NCI-H187 (cell line): ENCODE results near the gene ABCB9.

Experiments used
- DNase-seq, 2 experiments: peaks; one replicate each; lab custom pipeline; 2025; lab: John Stamatoyannopoulos, UW

Gene ABCB9

DNA sequence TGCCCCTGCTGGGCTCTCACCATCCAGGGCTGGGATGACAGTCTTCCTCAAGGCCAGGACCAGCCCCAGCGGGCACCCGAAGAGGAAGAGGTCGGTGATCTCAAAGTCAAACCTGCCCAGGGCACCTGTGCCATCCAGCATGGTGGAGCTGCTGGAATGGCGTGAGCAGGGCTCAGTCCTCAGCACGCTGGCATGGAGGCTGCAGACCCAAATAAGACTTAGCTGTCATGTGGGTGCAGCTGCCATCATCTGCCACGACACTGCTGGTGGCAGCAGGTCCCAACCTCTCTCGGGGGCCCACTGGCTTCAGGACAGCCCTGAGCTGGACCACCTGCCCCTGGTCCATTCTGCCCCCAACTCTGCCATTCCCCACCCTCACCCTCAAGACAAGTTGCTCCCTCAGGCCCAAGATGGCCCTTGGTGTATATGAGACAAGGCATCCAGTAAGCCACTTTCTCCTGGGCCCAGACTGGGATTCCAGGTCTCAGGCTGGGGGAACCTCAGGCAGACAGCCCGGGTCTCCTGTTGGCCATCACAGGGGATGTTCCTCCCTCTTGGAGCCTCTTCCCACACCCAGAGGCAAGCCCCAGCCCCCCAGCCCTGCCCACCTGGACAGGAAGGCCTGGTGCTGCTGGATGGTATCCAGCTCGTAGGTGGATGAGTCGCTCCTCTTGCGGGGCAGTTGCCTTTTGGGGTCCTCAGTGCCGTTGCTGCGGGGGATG, 28.7 kb upstream of the ABCB9 start:
- no peak for DNase-seq

DNA sequence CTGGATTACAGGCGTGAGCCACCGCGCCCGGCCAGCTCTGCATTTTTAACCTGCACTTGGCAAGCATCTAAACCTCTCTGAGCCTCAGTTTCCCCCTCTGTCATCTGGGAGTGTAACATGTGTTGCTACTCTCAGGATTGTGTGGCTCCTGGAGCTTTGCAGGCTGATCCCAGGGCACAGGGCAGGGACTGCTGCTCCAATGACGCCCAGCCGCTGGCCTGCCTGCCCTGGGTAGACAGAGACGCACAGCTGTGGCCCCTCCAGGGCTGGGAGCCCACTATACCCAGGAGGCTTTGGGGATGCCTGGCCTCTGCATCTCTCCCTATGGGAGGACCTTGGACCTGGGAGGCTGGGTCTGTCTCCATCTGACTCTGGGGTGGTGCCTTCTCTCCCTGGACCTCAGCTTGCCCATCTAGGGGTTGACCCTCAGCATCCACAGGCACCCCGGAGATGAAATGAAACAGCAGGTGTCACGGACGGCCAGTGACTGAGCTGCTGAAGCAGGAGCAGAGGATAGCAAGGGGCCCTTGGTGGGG, 27.9 kb upstream of the ABCB9 start:
- DNase-seq, result no peak

DNA sequence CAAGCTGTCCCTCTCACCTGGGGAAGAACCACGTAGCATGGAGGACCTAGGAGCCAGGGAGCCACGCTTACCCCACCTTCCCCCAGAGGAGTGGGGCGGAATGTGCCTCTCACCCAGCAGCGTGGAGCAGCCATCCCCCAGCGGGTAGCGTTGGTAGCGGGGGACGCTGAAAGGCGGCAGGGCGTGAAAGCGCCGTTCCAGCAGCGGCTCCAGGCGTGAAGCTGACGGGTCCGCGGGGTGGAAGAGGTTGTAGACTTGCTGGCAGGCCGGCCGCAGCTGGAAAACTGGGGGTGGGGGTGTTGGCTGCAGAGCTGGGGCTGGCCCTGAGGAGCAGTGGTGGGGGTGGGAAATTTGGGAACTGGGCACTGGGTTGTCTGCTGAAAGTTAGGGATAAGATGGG, 26.1 kb upstream of the ABCB9 start:
- no peak for DNase-seq

DNA sequence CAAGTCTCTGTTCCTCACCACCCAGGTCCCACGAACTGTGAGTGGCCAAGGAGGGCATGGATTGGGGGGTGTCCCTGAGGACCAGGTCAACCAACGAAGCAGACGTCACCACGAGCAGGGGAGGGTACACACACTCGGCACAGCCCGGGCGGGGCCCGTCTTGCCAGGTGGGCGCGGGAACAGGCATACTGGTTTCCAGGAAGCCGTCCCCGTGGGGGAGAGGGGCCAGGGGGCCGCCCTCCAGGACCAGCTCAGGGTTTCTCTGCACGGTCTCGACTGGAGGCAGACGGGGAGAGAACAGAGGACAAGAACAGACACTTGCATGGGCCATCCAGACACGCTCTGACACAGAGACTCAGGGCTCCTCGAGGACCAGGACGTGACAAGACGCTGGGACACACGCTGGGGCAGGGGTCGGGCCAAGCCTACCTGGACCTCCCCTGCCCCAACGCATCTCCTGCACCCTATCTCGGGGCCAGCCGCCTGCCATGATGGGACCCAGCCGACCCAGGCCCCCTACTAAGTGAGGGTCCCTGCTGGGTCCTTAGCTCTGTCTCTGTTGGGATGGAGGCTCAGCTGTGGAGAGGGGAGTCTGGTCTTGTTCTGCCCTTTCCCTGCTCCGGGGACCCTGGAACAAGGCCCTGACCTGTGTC, 25.5 kb upstream of the ABCB9 start:
- no peak for DNase-seq

DNA sequence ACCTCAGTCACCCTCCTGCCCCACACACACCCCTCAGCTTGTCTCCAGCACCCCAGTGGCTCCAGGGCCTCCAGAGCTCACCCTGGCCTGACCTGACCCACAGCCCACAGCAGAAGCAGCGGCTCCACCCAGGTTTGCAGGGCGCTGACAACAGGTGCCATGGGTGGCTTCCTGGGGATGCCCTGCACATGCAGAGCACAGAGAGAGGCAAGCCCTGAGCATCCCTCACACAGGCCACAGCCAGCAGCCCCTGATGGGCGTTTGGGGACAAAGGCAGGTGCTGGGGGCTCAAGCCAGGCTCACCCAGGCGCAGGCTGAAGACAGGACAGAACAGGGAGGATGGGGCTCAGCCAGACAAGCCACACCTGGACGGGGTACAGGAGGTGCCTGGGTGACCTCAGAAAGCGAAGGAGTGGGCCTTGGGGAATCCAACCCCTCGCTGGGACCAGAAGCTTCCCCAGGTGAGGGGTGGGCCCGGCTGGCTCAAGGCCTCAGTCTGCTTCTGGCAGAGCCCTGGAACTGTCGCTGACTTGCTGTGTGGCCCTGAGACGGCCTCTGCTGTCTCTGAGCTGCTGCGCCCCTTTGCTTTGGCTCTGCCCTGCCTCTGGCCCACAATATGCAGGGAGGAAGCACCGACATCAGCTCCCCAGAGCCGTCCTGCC, 24.8 kb upstream of the ABCB9 start:
- DNase-seq, result no peak

DNA sequence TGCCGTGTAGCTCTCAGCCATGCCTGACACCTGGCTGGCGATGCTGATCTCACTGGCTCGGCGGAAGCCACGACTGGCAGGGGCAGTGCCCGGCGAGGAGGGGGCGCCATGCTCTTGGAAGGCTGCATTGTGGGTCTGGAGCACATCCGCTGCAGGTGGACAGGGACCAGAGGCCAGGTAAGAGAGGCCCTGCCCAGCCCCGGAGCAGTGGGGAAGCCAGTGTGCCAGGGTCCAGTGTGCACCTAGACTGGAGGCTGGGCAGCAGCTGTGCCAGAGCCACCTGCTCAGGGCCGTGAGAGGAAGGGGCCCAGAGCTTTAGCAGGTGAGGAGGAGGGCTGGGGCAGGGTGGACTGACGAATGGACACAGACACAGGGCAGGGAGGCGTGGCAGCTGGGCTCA, 24.3 kb upstream of the ABCB9 start:
- DNase-seq, result no peak

DNA sequence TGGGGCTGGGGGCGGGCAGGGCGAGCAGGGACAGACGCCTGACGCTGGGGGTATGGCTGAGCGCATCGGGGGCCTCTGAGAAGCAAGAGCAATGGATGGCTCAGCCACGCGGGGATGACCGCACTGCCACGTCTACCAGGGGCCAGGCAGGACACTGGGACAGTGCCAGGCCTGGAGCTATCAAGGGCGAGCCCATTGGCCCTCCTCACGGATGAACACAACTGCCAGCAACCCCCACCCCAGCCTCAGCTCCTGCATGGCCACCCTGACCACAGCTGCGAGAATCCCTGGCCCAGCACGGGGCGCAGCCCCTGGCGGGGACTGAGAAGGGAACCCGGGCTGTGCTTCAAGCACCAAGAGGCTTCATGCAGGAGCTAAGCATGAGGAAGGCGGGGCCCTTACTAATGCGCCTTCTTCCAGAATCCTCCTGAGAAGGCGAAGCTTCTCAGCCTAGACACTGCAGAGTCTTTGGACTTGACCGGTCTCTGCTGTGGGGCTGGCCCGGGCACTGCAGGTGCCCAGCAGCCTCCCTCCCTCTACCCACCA, 23.7 kb upstream of the ABCB9 start:
- no peak for DNase-seq

DNA sequence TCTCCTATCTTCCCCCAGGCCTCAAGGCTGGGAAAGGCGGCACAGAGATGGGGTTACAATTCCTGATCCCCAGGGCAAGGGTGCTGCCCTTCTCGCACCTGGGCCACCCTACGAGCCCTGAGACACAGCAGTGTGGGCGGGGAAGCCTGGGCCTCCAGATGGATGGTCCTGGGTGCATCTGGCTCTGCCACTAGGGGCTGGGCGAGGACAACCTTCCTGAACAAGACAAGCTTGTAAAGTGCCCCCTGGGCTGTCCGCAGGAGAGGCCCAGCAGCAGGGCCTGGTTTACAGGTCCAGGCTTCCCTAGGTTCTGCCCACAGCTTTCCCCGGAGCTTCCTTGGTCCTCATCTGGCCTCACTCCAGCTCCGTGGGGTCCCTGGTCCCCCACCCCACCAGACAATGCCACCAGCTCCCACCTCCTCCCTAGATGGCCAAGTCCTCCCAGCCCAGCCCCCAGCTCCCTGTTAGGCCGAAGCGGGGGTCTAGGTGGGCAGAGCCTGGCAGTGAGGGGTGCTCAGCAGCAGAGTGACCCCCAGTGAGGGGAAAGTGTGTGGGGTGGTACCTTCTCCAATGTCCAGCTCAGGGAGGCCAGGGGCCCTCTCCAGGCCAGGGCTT, 23.1 kb upstream of the ABCB9 start:
- DNase-seq, result no peak

DNA sequence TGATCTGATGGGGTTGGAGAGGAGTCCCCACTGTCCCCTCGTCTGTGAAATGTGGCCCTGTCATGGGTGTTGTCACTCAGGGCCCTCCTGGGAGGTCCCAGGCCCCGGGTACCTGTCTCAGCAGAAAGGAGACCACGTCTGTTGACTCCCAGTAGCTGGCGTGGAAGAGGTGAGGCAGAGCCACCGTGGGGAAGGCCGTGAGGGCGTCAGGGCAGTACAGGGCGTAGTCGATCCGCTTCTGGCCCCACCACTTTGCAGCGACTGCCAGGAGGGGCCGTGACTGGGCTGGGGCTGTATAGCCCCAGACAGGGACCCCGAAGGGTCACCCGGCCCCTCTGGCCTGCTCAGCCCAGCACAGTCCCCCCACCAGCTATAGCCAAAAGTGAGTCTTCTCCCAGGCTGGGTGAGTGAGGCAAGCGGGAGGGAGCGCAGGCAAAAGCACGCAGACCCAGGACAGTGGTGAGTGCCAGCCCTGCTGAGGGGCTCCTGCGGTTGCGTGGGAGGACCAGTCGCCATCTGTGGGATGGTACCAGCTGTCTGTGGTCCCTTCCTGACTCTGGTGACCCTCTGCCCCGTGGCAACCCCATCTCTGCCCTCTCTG, 22.4 kb upstream of the ABCB9 start:
- no peak for DNase-seq

DNA sequence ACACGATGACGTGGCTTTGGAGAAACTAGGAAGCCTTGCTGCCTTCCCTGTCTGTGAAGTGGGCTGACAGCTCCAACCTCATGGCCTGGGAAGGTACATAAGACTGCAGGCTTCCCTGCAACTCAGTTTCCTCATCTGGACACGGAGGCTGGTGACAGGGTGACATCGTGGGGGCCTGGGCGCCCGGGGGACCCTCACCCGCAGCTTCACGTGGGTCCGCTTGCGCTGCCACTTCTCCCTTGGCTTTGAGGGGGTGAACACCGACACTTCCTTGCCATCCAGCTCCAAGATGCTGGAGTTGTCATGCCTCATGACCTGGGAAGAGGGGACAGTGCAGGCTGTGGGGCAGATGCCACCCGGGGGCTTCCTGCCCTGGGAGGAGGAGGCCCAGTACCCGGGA, 21.8 kb upstream of the ABCB9 start:
- no peak for DNase-seq

DNA sequence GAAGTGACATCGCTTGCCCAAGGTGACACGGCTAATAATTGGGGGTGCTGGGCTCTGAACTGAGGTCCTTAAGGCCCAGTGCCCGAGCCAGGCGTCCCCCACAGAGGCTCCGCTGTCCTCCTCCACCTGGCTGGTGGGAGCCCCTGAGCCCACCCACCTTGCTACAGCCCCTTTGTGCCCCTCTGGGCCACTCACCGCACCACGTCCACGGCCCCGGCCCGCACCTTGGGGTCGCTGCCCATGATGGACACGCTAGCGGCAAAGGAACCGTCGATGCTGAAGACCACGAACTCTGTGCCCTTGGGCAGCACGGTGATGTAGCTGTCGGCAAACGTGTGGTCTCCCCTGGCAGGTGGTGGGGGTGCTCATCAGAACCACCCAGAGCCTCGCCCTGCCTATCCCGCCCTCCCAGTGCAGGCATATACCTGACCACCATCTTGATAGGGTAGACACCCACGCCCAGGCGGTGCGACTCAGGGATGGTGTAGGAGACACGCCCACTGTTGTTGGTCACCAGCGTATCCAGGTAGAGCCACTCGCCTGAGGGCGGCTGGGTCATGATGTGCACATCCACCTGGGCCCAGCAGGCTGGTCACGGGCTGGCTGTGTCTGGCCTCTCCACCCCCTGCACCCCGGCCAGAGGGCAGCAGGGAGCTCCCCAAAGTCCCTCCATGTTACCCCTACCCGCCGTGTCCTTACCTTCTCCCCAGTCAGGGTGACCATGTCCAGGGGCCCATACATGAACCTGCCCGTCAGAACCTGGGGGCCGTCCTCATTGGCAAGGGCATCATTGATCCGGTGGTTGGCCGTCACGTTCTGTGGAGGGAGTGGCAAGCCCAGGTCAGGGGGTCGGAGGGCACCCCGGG, 21.1 kb upstream of the ABCB9 start:
- DNase-seq, result no peak

DNA sequence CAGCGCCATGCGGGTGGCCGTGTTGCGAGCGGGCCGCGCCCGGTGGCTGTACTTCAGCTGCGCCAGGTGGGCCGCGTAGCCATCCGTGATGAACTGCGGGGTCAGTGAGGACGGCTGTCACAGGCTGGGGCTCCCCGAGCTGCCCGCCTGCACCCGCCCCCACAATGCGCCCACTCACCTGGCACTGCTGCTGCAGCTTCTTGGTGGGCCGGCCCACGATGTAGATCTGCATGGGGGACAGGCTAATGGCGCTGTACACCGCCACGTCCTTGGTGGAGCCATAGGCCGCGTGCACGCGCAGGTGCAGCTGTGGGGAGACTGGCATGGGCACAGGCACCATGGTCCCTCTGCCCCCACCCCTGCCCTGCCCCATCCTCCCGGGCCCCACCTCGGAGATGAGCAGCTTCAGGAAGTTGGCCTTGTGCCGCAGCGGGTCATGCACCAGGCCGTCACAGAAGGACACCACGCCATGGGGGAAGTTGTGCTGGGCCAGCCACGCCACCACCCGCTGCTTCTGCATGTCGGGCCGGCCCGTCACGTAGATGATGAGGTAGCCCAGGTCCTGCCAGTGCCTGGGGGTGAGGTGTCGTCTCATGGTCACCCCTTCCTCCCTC, 20.1 kb upstream of the ABCB9 start:
- DNase-seq, result no peak

DNA sequence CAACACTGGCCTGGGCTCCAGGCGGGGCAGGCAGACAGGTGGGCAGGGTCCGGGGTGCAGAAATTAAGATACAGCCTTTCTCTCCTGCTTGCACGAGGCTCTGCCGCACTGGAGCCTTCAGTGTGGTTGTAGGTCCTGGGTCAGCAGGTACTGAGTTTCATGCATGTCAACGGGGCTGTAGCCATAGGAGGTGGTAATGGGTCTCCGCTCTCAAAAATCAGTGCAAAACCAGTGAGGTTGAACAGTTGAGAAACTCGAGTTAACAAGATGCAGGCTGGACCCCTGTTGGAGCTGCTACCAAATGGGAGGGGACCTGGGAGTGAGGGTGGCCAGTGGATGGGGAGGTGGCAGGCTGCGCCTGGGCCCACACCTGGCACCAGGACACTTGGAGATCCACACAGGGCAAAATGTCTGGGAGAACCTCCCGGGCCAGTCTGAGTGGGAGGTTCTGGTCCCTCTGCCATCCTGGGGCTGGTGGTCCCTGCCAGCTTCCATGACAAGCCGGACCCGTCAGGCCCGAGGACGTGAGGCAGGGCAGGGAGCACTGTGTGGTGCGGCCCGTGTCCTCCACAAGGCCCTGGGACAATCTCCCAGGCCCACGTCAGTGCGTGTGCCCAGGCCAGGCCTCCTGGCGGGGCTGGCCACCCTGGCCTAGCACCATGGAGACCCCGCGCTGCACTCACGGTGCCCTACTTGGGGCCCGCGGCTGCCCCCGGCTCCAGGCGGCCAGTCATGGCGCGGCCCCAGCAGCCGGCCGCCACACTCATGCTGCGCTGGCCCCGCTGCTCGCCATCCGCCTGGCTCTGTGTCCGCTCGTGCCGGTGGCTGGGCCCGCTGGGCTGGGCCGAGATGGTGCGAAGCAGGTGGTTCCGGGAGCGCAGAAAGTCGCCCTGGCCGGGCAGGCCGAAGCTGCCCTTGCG, 19.3 kb upstream of the ABCB9 start:
- no peak for DNase-seq

DNA sequence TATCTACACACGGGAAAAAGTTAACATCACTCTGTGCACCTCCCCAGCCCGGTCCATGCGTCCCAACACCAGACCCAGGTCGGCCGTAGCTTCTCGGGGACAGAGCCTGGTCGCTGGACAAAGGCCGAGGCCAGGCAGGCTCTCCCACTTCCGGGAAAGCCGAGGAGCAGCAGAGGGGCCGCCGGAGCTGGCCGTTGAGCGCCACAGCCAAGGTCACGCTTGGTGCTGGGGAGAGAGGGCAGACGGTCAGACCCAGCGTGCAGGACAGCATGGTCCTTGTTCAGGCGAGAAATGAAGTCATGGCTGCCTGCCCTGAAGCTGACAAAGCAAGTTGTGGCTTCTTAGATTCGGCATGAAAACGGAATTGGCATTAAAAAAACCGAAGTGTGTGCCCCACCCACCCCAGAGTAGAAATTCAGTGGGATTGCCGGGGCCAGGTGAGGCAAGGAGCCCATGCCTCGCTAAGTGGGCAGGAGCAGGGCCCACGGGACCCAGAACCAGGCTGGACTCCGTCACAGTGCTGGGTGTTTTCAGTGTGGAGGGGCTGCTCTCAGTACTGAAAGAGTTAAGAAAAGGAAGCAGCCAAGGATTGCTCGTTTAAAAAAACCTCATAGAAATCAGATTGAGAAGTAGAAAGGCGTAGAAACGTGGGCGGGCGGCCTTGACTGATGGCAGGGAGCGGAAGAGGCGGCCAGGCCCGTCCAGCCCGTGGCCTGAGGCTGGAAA, 18.5 kb upstream of the ABCB9 start:
- DNase-seq, result no peak

DNA sequence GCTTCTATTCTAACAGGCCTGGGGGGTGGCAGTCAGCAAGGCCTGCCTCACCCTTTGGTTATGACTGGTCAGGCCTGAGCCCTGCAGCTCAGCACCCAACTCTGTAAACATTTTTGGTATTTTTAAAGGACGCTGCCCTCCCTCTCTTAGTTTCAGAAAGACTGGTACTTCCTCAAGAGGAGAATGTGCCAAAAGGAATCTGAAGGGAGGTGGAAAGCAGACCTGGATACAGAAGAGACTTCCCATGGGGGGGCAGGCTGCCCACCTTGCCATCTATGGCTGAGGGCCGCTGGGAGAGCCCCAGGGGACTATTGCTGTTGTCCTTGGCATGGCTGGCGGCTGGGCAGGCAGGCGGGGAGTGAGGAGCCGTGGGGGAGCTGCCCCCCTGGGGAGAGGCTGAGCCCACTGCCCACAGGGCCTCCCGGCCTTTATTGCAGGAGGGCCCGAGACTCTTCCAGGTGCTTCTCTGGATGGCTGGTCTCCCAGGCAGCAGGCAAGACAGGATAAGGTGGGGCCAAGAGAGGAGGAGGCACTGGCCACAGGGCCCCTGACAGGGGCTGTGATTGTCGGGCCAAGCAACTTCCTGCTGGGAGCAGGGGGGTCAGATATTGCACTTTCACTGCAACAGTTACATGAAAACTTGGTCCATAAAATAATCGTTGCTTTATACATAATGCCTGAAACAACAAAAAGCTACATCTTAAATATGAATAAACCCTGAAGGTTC, 17.7 kb upstream of the ABCB9 start:
- DNase-seq, result no peak

DNA sequence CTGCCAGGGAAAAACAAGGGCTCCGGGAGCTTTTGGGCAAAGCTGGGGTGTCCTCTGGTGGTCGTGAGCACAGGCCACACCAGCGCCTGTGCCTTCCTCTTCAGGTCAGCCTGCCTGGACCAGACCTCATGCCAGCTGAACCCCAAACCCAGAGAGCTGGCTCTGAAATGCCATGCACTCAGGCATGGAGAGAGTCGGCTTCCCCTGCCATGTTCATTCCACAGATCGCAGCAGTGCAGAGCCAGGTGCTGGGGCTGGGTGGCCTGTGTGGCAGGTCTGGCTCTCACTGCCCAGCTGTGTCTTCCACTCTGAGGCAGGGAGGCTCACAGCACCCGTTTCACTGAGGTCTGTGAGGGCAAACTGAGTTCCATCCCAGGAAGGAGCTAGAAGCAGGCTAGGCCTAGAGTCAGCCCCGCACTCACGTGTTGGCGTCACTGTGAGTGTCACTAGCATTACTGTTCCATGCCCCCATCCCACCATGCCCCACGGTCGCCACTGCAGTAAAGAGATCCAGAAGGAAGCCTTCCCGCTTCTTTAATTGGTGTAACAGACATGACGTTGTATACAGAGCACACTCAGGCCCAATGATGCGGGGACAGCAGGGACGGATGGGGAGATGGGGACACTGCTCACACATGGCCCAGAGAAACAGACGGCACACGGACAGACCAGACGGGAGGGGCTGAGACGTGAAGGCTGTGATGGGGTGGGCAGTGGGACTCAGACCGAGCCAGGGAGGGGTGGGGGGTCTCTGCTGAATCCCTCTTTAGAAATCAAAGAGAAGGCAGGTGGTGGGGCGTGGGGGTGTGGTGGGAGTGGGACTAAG, 16.9 kb upstream of the ABCB9 start:
- no peak for DNase-seq

DNA sequence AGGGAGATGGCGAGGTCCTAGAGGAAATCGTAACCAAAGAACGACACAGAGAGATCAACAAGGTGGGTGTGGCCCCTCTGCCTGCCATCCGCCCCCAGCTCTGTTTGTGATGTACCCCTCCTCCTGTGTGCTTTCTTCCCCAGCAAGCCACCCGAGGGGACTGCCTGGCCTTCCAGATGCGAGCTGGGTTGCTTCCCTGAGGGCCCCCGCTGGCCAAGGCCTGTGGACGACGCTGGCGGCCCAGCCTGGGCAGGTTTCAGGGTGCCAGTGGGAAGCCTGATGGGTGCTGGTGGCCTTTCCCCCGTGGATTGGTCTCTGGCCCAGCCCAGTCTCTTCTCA, 16.2 kb upstream of the ABCB9 start:
- DNase-seq, result no peak
